OCI-LY7 (cell line): Measurements from ENCODE around the gene SERPINB5.

Source experiments
- CTCF ChIP-seq: fragments of 200-600 bp; sonication (generic); conservative IDR thresholded peaks from 2 replicates; pipeline ENCODE4 v1.5.1; 2014; ENCODE audit warnings: mild to moderate bottlenecking, antibody characterized with exemption, low read length, moderate library complexity, mixed read lengths
- EZH2phosphoT487 ChIP-seq: fragments of 200-600 bp; sonication (generic); IDR thresholded peaks from 2 replicates; pipeline ENCODE4 v1.6.1; 2018; ENCODE audit warnings: low read depth, borderline replicate concordance, mild to moderate bottlenecking, mixed run types, antibody characterized with exemption, low read length, moderate library complexity, mixed read lengths

- TF ChIP-seq CTCF (no peak), EZH2phosphoT487 (no peak)
Measured at GRCh38 chr18:63427558-63427957, 49.2 kb upstream of the SERPINB5 start.
